ENCODE data around the gene KAZN.

The KAZN gene

GRCh38 chr1:15152318-15153183 lies 554.1 kb downstream of the KAZN start:
- peak overlapping the region; percentile 15 for H3K4me3 ChIP-seq (ENCODE audit: low read length)
- DNase-seq (ENCODE audit: low read depth, low spot score), result no peak

- no peak for DNase-seq (ENCODE audit: low read depth, low spot score)
- peak within 1 kb of the TSS; percentile 15 for H3K4me3 ChIP-seq (ENCODE audit: low read length)
These were observed 554.8 kb downstream of the KAZN start, which contains the start of gene TMEM51 for GRCh38 chr1:15153184-15153841. Gene TMEM51, plus strand, starts transcription at chr1:15153747. Its CDS starts 61,341 bp downstream, at chr1:15215088.

DNA sequence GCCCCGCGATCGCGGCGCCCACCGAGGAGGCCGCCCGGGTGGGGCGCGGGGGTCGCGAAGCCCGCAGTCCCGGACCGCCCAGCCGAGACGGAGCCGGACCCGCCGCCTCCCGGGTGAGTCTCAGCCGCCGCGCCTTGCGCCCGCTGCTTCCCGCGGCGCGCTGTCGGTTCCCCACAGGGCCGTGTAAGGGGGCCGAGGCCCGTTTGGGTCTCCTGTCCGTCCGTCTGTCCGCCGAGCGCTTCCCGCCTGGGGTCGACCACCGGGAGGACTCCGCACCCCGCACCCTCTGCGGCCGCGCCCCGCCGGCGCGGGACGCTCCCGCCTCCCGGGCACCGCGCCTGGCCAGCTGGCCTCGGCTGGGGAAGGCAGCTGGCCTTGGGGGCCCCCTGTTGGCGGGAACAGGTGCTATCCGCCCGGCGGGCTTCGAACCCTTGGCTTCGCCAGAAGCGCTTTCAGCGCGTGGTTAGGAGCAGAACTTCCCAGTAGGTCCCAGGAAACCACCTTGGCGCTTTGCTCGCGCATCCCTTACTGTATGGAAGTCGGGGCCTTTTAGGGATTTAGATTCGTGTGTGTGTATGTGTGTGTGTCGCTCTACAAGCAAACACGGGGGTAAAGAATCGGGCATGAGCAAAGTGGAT lies 555.5 kb downstream of the KAZN start:
- no peak overlapping the region for H3K4me3 ChIP-seq (ENCODE audit: low read length)
- no peak for DNase-seq (ENCODE audit: low read depth, low spot score)

DNA sequence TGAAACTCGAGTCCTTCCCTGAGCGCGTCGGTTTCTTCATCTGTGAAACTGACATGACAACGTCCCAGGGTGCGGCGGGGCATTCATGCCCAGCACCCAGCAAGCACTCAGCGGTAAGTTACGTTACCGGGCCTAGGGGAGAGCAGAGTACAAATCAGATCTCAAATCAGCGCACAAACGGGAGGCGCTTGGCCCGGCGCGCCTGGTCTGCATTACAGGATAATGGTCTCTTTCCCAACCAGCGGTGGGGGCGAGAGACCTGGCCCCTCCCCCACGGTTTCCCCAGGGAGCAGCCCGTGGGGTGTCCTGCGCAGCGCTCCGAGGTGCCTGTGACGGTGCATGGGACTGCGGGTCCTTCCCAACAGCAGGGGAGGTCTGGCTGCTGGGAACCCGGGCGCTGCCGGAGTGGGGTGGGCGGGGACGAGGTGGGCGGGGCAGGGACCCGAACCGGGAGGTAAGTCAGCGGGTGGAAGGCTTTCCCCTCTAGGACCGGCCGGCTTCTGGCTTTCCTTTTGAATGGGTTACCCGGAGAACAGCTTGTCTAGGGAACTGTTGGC lies 556.1 kb downstream of the KAZN start:
- H3K4me3 ChIP-seq (ENCODE audit: low read length), result no peak overlapping the region
- DNase-seq (ENCODE audit: low read depth, low spot score), result no peak

GRCh38 chr1:15155191-15155590 lies 556.7 kb downstream of the KAZN start:
- no peak overlapping the region for H3K4me3 ChIP-seq (ENCODE audit: low read length)
- no peak for DNase-seq (ENCODE audit: low read depth, low spot score)

- DNase-seq (ENCODE audit: low read depth, low spot score), result peak; percentile 28
- H3K4me3 ChIP-seq (ENCODE audit: low read length), result peak overlapping the region; percentile 17
These were observed 557.6 kb downstream of the KAZN start for GRCh38 chr1:15155888-15156741.

DNA sequence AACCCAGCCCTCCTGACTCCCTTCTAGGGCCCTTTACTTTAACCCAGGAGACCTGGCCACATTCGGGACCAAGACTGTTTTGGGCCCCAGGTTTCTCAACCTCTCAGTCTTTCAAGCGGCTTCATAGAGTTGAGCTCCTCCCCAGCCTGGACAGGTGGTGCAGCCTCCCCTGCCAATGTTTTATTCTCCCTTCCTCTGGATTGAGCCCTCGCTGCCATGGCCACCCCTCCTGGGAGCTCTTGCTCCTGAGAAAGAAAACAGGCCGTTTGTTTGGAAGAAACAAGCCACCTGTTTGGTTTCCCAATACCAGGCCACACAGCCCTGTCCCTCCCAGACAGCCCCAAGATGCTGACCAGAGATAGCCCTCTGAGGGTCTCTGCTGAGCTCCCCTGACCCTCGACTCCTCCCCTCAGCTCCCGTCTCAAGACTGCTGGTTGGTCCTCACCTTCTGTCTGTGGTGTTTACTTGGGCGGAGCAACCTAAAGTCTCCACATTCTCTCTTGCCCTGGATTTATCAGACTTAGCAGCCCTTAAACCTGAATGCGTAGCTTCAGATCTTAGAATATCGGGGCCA lies 558.4 kb downstream of the KAZN start:
- DNase-seq (ENCODE audit: low read depth, low spot score), result no peak
- H3K4me3 ChIP-seq (ENCODE audit: low read length), result peak overlapping the region; percentile 17; the same call in 1 of the 2 replicates

GRCh38 chr1:15157524-15158399 lies 559.3 kb downstream of the KAZN start:
- H3K4me3 ChIP-seq (ENCODE audit: low read length), result no peak overlapping the region
- DNase-seq (ENCODE audit: low read depth, low spot score), result no peak

DNA sequence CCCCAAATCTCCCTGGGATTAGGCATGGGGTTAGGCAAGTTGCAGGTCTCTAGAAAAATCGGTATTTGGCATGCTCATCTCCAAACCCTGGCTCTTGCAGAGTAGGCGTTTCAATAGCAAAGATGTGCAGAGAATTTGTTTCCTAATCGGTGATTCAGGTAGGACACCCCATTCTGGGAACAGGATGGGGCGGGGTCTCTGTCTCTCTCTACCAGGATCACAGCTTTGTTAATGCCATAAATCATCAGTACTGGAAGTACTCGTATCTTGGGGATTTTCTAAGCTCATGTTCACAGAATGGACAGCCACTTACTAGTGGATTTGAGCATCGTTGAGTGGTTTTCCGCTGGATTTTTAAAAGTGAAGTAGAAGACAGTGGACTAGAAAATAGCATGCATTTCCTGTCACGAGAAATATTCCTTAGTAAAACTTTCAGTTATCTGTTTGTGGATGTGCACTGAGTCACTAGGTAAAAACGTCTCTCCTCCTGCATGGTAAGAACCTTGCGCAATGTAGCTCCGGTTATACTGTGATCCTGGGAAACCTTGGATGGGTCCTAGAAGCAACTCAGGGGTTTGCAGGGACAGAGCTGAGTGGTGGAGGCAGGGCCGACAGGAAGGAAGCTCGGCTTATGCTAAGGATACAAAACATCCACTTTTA lies 560.2 kb downstream of the KAZN start:
- no peak for DNase-seq (ENCODE audit: low read depth, low spot score)
- no peak overlapping the region for H3K4me3 ChIP-seq (ENCODE audit: low read length)

DNA sequence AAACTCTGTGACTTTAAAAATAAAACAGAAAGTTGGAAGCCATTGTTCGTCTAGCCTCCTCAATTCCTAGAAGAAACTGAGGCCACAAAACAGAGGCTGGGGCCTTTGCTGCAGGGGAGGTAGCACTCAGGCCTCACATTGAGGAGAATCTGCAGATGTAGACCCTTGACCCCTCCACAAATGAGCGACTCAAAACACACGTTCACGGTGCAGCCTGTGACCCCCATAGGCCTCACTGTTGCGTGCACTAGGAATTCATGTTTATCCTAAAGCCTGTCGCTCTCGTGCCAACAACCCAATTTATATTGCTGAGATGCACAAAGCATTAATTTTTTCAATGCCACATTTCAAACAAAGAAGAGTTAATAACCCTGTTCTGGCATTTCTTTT lies 560.7 kb downstream of the KAZN start:
- no peak overlapping the region for H3K4me3 ChIP-seq (ENCODE audit: low read length)
- DNase-seq (ENCODE audit: low read depth, low spot score), result no peak

DNA sequence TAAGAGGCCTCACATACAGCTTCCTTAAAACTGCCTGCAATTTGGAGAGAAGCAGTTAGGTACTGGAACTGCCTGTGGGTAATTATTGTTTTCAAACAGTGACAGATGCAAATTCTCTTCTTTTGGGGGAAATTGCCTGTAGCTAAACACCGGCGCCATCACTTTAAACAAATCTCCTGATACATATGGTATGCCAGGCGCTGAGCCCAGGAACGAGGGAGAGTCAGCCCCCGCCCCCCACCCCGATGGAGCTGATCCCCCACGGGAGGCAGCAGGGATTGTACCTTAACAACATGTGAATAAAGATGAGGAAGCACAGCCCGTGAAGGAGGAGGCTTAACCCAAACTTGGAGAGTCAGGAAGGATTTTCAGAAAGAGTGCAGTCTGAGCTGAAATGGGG lies 562.1 kb downstream of the KAZN start:
- no peak for DNase-seq (ENCODE audit: low read depth, low spot score)
- H3K4me3 ChIP-seq (ENCODE audit: low read length), result no peak overlapping the region

DNA sequence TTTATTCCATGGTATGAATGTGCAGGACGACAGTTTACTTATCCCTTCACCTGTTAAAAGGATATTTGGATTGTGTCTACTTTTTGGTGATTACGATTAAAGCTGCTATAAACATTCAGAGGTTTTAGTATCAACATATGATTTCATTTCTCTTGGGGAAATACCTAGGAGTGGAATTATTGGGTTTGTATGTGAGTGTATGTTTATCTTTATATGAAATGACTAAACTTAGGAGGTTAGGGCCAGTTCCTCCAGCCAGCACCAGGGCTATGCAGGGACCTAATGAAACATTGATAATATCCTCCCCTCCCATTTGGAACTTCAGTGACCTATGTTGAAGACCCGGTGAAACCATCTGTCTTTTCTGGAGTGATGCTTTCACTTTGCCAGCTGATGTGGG lies 568.9 kb downstream of the KAZN start:
- DNase-seq (ENCODE audit: low read depth, low spot score), result no peak

More for the DNA sequence above, 568.9 kb downstream of the KAZN start:
- H3K4me3 ChIP-seq (ENCODE audit: low read length), result no peak overlapping the region
